GM12865 (cell line): Measurements from ENCODE around the gene ADSS1.

ENCODE experiments used
- DNase-seq: peaks from one replicate; pipeline ENCODE4 v3.0.0; 2010; ENCODE audit warnings: low read depth
- H3K4me3 ChIP-seq: 2 replicates; pipeline ENCODE4 v1.5.1; 2011; ENCODE audit warnings: mild to moderate bottlenecking, low read depth, low read length, control low read depth
- CTCF ChIP-seq: IDR thresholded peaks from 2 replicates; pipeline ENCODE4 v1.5.1; 2011; ENCODE audit warnings: low read length, control low read depth, low read depth, inconsistent platforms; ENCODE audit not compliant: insufficient read depth; ENCODE audit errors: missing control alignments

Gene ADSS1

GRCh38 chr14:104692261-104692938 is 31.6 kb upstream of the ADSS1 start:
- no peak overlapping the region for H3K4me3 ChIP-seq
- no peak for TF ChIP-seq CTCF
- no peak for DNase-seq

GRCh38 chr14:104692939-104693315 is 31.1 kb upstream of the ADSS1 start:
- no peak for TF ChIP-seq CTCF
- no peak for DNase-seq
- no peak overlapping the region for H3K4me3 ChIP-seq

- no peak for DNase-seq
- no peak for TF ChIP-seq CTCF
- H3K4me3 ChIP-seq, result no peak overlapping the region
Observed at GRCh38 chr14:104693482-104694431, 30.3 kb upstream of the ADSS1 start.

- H3K4me3 ChIP-seq, result no peak overlapping the region
- no peak for TF ChIP-seq CTCF
- no peak for DNase-seq
Observed at GRCh38 chr14:104694475-104694950, 29.5 kb upstream of the ADSS1 start.

GRCh38 chr14:104694991-104695659 is 28.9 kb upstream of the ADSS1 start:
- DNase-seq, result no peak
- no peak overlapping the region for H3K4me3 ChIP-seq
- TF ChIP-seq CTCF, result no peak

GRCh38 chr14:104695660-104696000 is 28.4 kb upstream of the ADSS1 start:
- TF ChIP-seq CTCF, result no peak
- no peak overlapping the region for H3K4me3 ChIP-seq

More at GRCh38 chr14:104695660-104696000, 28.4 kb upstream of the ADSS1 start:
- DNase-seq, result no peak
